ENCODE measurements around the gene MSL2.
"Not testable (repeated sequence)": the region's sequence is repeated elsewhere in the genome, so short reads cannot be mapped to it uniquely, and the experiment has no call there.

The MSL2 gene

DNA sequence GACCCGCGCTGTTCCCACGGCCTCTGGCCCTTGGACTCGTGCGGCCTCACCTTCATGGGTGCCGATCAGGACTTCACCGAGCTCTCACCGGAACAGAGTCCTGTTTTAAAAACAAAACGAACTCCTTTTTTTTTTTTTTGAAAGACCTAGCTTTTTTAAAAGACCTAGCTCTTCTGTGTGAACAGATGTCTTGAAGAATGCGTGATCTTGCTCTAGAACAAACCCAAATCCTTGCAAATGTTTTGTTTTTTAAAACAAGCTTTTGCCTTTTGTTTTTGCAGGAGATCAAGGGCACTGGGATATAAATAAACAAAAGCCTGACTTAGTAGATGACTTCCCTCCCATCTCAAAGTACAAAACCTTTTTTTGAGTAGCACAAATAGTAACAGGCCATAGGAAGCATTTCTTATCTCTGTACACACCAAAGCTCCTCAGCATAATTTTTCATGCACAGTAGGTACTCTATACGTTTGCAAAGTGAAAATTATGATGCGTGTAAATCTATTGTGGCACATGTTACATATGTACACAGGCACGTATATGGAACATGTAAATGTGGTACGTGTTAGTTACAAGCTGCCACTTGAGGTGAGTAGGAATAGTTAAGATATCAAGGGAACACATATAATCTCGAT is 1.1 kb upstream of the MSL2 start:
- peak overlapping the region; percentile 93 for H3K4me3 Mint-ChIP-seq
- H3K36me3 Mint-ChIP-seq (ENCODE audit: low read depth): peaks cover 30% of the 10 kb centered on the region
- H3K9me3 Mint-ChIP-seq: no peaks in the 10 kb centered on the region
- DNase-seq (ENCODE audit: low spot score): no peak
- peak overlapping the region; percentile 97 for H3K27ac Mint-ChIP-seq
- H3K4me1 Mint-ChIP-seq (ENCODE audit: low read depth): peaks cover 21% of the 10 kb centered on the region
- H3K27me3 Mint-ChIP-seq (ENCODE audit: low read depth): peaks cover 4% of the 10 kb centered on the region

DNA sequence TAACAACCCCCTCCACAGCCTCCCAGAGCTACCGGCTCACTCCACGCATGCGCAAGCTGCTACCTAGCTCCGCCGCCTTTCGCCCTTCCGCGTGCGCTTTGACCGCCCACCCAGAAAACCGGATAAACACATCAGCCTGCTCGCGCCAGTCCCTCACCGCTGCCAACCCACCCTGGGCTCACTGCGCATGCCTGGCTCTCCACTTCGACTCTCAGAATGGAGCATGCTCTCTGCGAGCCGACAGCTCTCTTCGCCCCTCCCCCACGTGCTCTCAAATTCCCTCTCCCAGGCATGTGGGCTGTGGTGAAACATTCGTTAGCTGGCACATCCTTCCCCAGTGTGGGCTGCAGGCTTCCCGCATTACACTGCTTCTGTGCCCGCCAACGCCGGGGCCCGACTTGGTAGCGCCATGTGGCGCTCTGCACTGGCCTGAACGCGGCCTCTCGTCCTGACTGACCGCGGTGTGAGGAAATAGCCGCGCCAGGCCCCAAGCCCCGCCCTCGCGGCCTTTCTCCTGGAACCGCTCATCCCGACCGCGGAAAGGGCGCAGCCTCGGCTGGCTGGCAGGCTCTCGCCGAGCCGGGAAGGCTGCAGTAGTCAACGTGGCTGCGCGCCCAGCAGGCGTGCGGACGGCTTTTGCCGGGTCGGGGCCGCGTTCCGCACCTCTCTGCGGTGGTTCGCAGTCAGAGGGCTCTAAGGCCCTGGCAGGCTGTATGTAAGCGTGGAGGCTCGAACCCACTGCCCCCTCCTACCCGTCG is 445 bp upstream of the MSL2 start:
- peak; percentile 100 for DNase-seq (ENCODE audit: low spot score)
- Mint-ChIP-seq H3K4me3 (peak overlapping the region; percentile 93), H3K36me3 (ENCODE audit: low read depth) (peaks cover 37% of the 10 kb centered on the region), H3K27me3 (ENCODE audit: low read depth) (peaks cover 4% of the 10 kb centered on the region), H3K27ac (peak overlapping the region; percentile 97), H3K9me3 (no peaks in the 10 kb centered on the region), H3K4me1 (ENCODE audit: low read depth) (peaks cover 28% of the 10 kb centered on the region)

DNA sequence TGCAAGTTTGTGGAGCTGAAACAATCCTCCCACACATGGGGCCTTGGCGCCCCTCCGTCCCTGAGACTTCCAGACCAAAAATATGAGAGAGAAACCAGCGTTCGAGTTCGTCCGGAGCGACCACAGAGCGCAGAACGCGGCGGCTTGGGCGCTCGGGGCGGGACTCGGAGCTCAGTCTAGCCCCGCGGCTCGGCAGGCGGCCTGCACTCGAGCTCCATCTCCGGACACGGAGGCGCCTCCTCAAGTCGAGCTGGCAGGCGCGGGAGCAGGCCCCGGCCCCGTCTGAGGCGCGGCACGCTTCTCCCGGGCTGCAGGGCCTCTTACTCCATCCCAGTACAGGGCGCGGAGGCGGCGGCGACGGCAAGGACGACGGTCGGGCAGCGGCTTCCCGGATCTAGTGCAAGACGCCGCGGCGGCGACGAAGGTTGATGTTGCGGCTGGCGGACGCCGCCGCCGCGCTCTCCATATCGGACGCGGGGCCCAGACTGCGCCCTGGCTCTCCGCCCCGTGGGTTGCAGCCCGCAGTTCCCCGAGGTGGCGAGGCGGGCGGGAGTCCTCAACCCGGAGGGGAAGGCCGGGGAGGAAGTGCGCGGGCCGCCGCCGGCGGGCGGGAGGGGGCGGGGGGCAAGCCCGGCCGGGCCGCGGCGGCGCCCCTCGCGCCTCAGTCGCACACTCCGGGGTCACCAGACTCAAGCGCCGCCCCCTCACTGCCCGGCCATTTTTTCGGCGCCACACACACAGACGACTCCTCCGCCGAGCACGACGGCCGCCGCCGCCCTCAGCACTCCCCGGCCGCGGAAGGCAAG is 674 bp downstream of the MSL2 start:
- Mint-ChIP-seq H3K27me3 (ENCODE audit: low read depth) (peaks cover 4% of the 10 kb centered on the region), H3K4me3 (peak overlapping the region; percentile 93), H3K36me3 (ENCODE audit: low read depth) (peaks cover 46% of the 10 kb centered on the region), H3K27ac (peak overlapping the region; percentile 97), H3K9me3 (no peaks in the 10 kb centered on the region), H3K4me1 (ENCODE audit: low read depth) (peaks cover 38% of the 10 kb centered on the region)
- peak; percentile 80 for DNase-seq (ENCODE audit: low spot score)

DNA sequence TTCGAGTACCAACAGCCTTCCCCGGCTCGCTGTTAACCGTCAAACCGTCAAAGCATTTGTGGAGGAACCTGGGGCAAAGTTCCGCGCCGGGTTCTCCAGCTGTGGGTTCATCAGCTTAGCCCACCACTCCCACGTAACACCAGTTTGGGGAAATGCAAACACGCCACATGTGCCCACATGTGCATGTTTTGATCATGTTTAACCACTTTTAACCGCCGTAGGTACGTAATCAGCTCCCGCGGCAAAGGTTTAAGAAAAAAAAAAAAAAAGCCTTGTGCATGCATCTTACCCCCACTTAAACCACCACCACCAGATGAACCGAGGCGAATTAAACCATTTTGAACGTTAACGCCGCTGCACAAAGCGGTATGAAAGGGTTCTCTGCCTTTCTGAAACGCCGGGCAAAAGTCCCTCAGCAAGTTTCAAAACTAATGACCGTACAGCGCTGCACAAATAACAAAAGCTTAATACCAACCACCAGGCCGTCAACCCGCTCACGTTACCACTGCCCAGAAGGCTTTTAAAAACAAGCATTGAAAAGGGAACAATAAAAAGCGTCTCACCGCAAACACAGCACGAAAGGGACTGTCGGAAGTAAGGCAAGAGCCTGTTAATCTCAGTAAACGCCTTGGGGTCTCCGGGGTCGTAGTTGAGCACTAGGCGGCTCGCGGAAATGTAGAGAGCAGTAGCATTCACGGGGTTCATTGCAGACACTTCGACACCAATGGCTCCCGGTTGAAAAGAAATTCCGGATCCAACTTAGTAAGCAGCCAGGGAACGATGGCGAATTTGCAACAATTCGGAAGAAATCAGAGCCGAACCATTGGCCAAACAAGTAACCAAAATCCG is 1.5 kb downstream of the MSL2 start:
- Mint-ChIP-seq H3K4me1 (ENCODE audit: low read depth) (peaks cover 43% of the 10 kb centered on the region), H3K27ac (peak overlapping the region; percentile 90)

DNA sequence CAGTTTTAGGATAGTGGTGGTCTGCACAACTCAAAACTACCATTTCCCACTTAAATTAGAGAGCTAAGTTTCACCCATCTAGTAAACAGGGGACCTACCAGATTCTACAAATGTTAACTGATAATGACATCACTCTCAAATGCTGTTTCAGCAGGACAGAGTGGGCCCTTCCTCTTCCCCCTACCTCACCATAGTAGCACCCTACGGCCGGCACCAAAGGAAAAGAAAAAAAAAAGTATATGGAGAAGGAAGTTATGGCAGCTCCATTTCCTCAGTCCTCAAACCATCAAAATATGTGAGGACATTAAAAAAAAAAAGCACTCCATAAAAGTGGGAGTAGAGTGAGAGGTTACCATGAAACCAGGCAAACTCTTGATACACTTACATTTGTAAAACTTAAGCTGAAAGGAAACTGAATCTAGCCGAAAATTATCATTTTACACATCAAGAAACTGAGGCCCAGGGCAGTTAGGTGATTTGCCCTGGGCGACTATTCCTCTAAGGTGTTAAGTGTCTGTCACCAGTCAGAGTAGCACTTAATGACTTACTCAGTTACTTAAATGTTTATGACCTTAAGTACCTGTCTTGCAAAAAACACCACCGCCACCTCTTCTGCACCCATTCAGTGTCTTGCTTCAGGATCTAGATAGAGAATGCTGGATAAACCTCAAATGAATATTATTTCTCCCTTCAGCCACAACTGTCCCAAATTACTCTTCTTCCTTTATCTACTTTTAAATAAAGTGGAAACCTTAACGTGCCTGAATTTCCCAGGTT is 2.7 kb downstream of the MSL2 start:
- Mint-ChIP-seq H3K9me3 (no peaks in the 10 kb centered on the region), H3K27me3 (ENCODE audit: low read depth) (peaks cover 4% of the 10 kb centered on the region), H3K4me3 (peak overlapping the region; percentile 91), H3K4me1 (ENCODE audit: low read depth) (peaks cover 52% of the 10 kb centered on the region), H3K27ac (peak overlapping the region; percentile 90), H3K36me3 (ENCODE audit: low read depth) (peaks cover 58% of the 10 kb centered on the region)
- DNase-seq (ENCODE audit: low spot score): no peak

More for the DNA sequence above, 1.5 kb downstream of the MSL2 start:
- Mint-ChIP-seq H3K27me3 (ENCODE audit: low read depth) (peaks cover 4% of the 10 kb centered on the region), H3K4me3 (peak overlapping the region; percentile 91), H3K9me3 (no peaks in the 10 kb centered on the region), H3K36me3 (ENCODE audit: low read depth) (peaks cover 52% of the 10 kb centered on the region)
- peak; percentile 73 for DNase-seq (ENCODE audit: low spot score)

DNA sequence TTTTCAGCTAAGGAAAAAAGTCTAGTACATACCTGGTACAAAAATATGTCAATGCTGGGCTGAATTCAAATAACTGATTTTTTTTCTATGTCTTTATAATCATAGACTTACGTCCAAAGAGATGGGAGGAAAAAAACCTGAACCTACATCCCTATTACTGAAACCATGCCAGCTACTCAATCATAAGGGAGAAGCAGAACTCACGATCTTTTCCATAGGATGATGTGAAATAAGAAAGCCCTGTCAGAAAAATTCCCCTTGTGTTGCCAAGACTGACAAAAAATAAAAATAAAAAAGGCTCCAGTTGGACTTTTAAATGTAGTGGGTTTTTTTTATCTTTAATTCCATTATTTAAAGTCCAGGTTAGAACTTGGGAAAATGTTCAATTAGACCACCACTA is 3.3 kb downstream of the MSL2 start:
- Mint-ChIP-seq H3K9me3 (no peaks in the 10 kb centered on the region), H3K36me3 (ENCODE audit: low read depth) (peaks cover 59% of the 10 kb centered on the region), H3K27ac (peak overlapping the region; percentile 77), H3K27me3 (ENCODE audit: low read depth) (peaks cover 4% of the 10 kb centered on the region), H3K4me1 (ENCODE audit: low read depth) (peaks cover 52% of the 10 kb centered on the region), H3K4me3 (peak overlapping the region; percentile 91)
- DNase-seq (ENCODE audit: low spot score): no peak

DNA sequence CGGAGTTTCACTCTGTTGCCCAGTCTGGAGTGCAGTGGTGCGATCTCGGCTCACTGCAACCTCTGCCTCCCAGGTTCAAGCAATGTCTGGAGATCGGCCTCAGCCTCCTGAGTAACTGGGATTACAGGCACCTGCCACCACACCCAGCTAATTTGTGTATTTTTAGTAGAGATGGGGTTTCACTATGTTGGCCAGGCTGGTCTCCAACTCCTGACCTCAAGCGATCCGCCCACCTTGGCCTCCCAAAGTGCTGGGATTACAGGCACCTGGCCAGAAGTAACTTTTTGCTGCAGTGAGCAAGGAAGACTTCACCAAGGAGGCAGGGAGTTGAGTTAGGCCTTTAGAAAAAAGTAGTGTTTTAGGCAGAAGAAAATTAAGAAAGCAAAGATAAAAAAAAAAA is 3.9 kb downstream of the MSL2 start:
- not testable (repeated sequence) for H3K9me3 Mint-ChIP-seq; H3K27me3 Mint-ChIP-seq (ENCODE audit: low read depth); DNase-seq (ENCODE audit: low spot score)
- Mint-ChIP-seq H3K36me3 (ENCODE audit: low read depth) (peaks cover 59% of the 10 kb centered on the region), H3K4me1 (ENCODE audit: low read depth) (peaks cover 51% of the 10 kb centered on the region), H3K27ac (peak overlapping the region; percentile 77), H3K4me3 (peak overlapping the region; percentile 91)

DNA sequence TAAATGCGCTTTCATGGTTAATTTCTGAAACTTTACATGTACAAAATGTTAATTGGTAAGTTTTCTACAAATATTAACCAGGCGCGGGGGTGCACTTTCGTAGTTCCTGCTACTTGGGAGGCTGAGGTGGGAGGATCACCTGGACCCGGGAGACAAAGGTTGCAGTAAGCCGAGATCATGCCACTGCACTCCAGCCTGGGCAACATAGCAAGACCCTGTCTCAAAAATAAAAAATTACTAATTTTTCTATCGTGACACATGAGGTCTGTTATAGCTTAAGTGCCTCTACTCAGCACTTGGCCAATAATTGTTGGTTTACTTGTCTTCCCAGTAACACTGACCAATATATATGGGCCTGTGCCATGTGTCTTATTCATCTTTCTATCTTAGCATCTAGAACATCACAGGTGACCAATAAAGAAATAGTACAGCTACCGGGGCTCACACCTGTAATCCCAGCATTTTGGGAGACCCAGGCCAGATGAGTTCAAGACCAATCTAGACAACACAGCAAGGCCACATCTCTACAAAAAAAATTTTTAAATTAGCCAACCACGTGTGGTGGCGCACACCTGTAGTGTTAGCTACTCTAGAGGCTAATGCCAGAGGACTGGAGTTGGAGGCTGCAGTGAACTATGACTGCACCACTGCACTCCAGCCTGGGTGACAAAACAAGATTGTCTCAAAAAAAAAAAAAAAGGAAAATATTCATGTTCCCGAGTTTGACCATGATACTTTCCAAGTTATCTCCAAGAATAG is 6.1 kb downstream of the MSL2 start:
- peaks cover 58% of the 10 kb centered on the region for H3K36me3 Mint-ChIP-seq (ENCODE audit: low read depth)
- no peaks in the 10 kb centered on the region for H3K27me3 Mint-ChIP-seq (ENCODE audit: low read depth)
- no peak overlapping the region for H3K27ac Mint-ChIP-seq
- DNase-seq (ENCODE audit: low spot score): no peak
- peak overlapping the region; percentile 91 for H3K4me3 Mint-ChIP-seq
- peaks cover 62% of the 10 kb centered on the region for H3K4me1 Mint-ChIP-seq (ENCODE audit: low read depth)
- no peaks in the 10 kb centered on the region for H3K9me3 Mint-ChIP-seq

DNA sequence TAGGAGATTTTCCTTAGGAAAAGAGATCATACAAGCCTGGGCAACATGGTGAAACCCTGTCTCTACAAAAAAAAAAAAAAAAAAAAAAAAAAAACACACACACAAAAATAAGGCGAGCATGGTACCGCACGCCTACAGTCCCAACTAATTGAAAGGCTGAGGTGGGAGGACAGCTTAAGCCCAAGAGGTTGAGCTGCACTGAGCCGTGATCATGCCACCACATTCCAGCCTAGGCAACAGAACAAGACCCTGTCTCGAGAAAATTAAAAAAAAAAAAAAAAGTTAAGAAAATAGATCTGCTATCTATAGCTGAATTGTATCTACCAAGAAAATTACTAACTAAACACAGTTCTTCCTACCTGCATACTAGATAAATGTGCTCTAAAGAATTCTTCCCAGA is 7.1 kb downstream of the MSL2 start:
- Mint-ChIP-seq H3K36me3 (ENCODE audit: low read depth) (peaks cover 48% of the 10 kb centered on the region), H3K27ac (no peak overlapping the region), H3K9me3 (no peaks in the 10 kb centered on the region), H3K27me3 (ENCODE audit: low read depth) (no peaks in the 10 kb centered on the region), H3K4me1 (ENCODE audit: low read depth) (peaks cover 62% of the 10 kb centered on the region), H3K4me3 (peak overlapping the region; percentile 57)
- DNase-seq (ENCODE audit: low spot score): no peak

DNA sequence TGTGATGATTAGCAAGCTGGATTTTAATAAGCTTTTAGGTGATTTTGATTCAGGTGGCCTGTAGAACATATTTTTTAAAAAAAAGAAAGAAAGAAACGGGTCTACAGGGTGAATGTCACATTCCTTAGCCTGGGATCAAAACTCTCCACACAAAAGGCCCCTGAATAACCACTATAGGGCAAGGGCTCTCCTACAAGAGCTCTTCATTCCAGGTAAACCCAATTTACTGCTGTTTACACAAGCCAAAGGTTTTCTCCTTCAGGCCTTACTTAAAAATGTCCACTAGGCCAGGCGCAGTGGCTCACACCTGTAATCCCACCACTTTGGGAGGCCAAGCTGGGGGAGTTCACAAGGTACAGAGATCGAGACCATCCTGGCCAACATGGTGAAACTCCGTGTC is 8.3 kb downstream of the MSL2 start:
- Mint-ChIP-seq H3K4me1 (ENCODE audit: low read depth) (peaks cover 64% of the 10 kb centered on the region), H3K36me3 (ENCODE audit: low read depth) (peaks cover 41% of the 10 kb centered on the region), H3K9me3 (no peaks in the 10 kb centered on the region), H3K4me3 (no peak overlapping the region), H3K27me3 (ENCODE audit: low read depth) (no peaks in the 10 kb centered on the region), H3K27ac (no peak overlapping the region)
- DNase-seq (ENCODE audit: low spot score): no peak

DNA sequence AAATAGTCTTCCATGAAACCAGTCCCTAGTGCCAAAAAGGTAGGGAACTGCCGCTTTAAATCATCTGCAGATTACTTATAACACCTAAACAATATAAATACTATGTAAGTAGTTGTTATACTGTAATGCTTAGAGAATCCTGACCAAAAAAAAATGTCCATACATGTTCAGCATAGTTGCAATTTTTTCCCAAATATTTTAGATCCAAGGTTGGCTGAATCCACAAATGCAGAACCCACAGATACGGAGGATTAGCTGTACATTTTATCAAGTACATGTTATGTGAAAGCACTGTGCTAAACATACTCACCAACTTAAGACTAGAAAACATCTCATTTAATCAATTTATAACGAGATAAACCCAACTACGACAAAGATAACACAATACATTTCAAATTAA is 9.3 kb downstream of the MSL2 start:
- Mint-ChIP-seq H3K4me1 (ENCODE audit: low read depth) (peaks cover 62% of the 10 kb centered on the region), H3K27ac (no peak overlapping the region), H3K4me3 (no peak overlapping the region), H3K36me3 (ENCODE audit: low read depth) (peaks cover 32% of the 10 kb centered on the region), H3K9me3 (no peaks in the 10 kb centered on the region), H3K27me3 (ENCODE audit: low read depth) (no peaks in the 10 kb centered on the region)
- DNase-seq (ENCODE audit: low spot score): no peak

DNA sequence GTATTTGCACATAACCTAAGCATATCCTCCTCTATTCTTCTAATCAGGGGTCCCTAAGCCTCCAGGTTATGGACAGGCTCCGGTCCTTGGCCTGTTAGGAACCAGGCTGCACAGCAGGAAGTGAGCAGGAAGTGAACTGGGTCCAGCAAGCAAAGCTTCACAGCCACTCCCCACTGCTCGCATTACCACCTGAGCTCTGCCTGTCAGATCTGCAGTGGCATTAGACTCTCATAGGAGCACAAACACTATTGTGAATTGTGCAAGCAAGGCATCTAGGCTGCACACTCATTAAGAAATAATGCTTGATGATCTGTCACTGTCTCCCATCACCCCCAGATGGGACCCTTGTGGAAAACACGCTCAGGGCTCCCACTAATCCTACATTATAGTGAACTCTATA is 9.8 kb downstream of the MSL2 start:
- H3K36me3 Mint-ChIP-seq (ENCODE audit: low read depth): peaks cover 27% of the 10 kb centered on the region
- peak overlapping the region; percentile 33 for H3K4me3 Mint-ChIP-seq
- no peak overlapping the region for H3K27ac Mint-ChIP-seq
- DNase-seq (ENCODE audit: low spot score): no peak
- no peaks in the 10 kb centered on the region for H3K27me3 Mint-ChIP-seq (ENCODE audit: low read depth)
- H3K9me3 Mint-ChIP-seq: no peaks in the 10 kb centered on the region
- H3K4me1 Mint-ChIP-seq (ENCODE audit: low read depth): peaks cover 57% of the 10 kb centered on the region
